Vagina (tissue), 2 donors: ENCODE results near the gene MB. TPM values are rescaled to one million over a fixed set of nuclear protein-coding genes. Genes with fewer than 3 reads are reported as not detected.

Source experiments
- DNase-seq, 2 donors: peaks; one replicate each; pipeline ENCODE4 v3.0.0-alpha.2; 2017; ENCODE audit errors: extremely low spot score in 2 of 2
- H3K27ac ChIP-seq: fragments of 200-600 bp; sonication (generic); one replicate; pipeline ENCODE4 v1.5.1; 2019
- H3K27me3 ChIP-seq: fragments of 200-600 bp; sonication (generic); one replicate; pipeline ENCODE4 v1.5.1; 2019
- H3K36me3 ChIP-seq, 2 donors: fragments of 200-600 bp; sonication (generic); one replicate each; pipeline ENCODE4 v1.5.1; 2017 to 2019
- H3K4me1 ChIP-seq: fragments of 200-600 bp; sonication (generic); one replicate; pipeline ENCODE4 v1.5.1; 2019
- H3K4me3 ChIP-seq, 2 donors: fragments of 200-600 bp; sonication (generic); 1 replicate in 1 of 2; 2 replicates in 1 of 2; pipeline ENCODE4 v1.5.1; 2016 to 2019
- H3K9me3 ChIP-seq: fragments of 200-600 bp; sonication (generic); one replicate; pipeline ENCODE4 v1.5.1; 2019
- CTCF ChIP-seq, 3 experiments: fragments of 450-650 bp in 2 of 3; fragments of 200-600 bp in 1 of 3; sonication (generic) in 1 of 3; IDR thresholded peaks; one replicate each; pipeline ENCODE4 v1.5.1; 2017 to 2019; ENCODE audit warnings: antibody characterized with exemption in 3 of 3, mild to moderate bottlenecking in 2 of 3, moderate library complexity in 2 of 3
- POLR2A ChIP-seq, 2 donors: fragments of 450-650 bp; IDR thresholded peaks; one replicate each; pipeline ENCODE4 v1.6.1; 2017; ENCODE audit warnings: antibody characterized with exemption in 2 of 2, mild to moderate bottlenecking in 2 of 2, moderate library complexity in 2 of 2
- POLR2AphosphoS5 ChIP-seq, 2 donors: sonication (generic); formaldehyde crosslinking; IDR thresholded peaks; one replicate each; pipeline ENCODE4 v1.9.0; 2017; ENCODE audit warnings: antibody characterized with exemption in 2 of 2, mild to moderate bottlenecking in 2 of 2, low read depth in 1 of 2; ENCODE audit not compliant: insufficient read depth in 1 of 2
- intact Hi-C: fragments of 100-400 bp; cut with DNase I; formaldehyde crosslinking; loops from one replicate; pipeline ENCODE4 v1.15.1; 2023
- total RNA-seq: library from RNA; depleted of rRNA; stranded (reverse); fragments of >200 nt; gene quantifications from one replicate; pipeline ENCODE4 v1.2.3, GENCODE V29; 2016

Gene MB
- total RNA-seq, 1 donor from 2014 or later = not detected

- DNase-seq = no peak
- Histone ChIP-seq H3K4me1 (peaks cover 20% of the 10 kb centered on the region), H3K27ac (no peak overlapping the region), H3K36me3 (peaks cover 0 to 23% of the 10 kb centered on the region in 2 donors), H3K27me3 (no peaks in the 10 kb centered on the region), H3K4me3 (no peak overlapping the region), H3K9me3 (no peaks in the 10 kb centered on the region)
- TF ChIP-seq POLR2AphosphoS5 (IDR thresholded peaks at IDR 0.05; ENCODE audit: insufficient read depth in 1 of 2, low read depth in 1 of 2) (no peak), CTCF (IDR thresholded peaks at IDR 0.05) (no peak), POLR2A (IDR thresholded peaks at IDR 0.05) (no peak)
- intact Hi-C loops = no loop called here
Measured at GRCh38 chr22:35653824-35654223, 36.7 kb upstream of the MB start.

GRCh38 chr22:35651085-35651484, 34.0 kb upstream of the MB start:
- DNase-seq = peak in 1 of 2 donors; percentile 37
- H3K4me1 ChIP-seq = peaks cover 32% of the 10 kb centered on the region
- H3K27ac ChIP-seq = no peak overlapping the region
- H3K27me3 ChIP-seq = no peaks in the 10 kb centered on the region
- intact Hi-C loops = no loop called here
- no peak overlapping the region for H3K4me3 ChIP-seq
- no peaks in the 10 kb centered on the region for H3K36me3 ChIP-seq
- TF ChIP-seq CTCF (IDR thresholded peaks at IDR 0.05) (no peak), POLR2AphosphoS5 (IDR thresholded peaks at IDR 0.05; ENCODE audit: insufficient read depth in 1 of 2, low read depth in 1 of 2) (no peak), POLR2A (IDR thresholded peaks at IDR 0.05) (no peak)
- H3K9me3 ChIP-seq = no peaks in the 10 kb centered on the region

- intact Hi-C loops = no loop called here
- Histone ChIP-seq H3K4me3 (peak overlapping the region; percentile 58 to 68), H3K36me3 (no peaks in the 10 kb centered on the region), H3K4me1 (peaks cover 32% of the 10 kb centered on the region), H3K9me3 (no peaks in the 10 kb centered on the region), H3K27me3 (no peaks in the 10 kb centered on the region), H3K27ac (no peak overlapping the region)
- TF ChIP-seq POLR2AphosphoS5 (IDR thresholded peaks at IDR 0.05; ENCODE audit: insufficient read depth in 1 of 2, low read depth in 1 of 2) (no peak), CTCF (IDR thresholded peaks at IDR 0.05) (no peak), POLR2A (IDR thresholded peaks at IDR 0.05) (no peak)
- DNase-seq = no peak
Measured at GRCh38 chr22:35649636-35650250, 32.6 kb upstream of the MB start.

- H3K9me3 ChIP-seq = no peaks in the 10 kb centered on the region
- TF ChIP-seq POLR2AphosphoS5 (IDR thresholded peaks at IDR 0.05; ENCODE audit: insufficient read depth in 1 of 2, low read depth in 1 of 2) (no peak), CTCF (IDR thresholded peaks at IDR 0.05) (no peak), POLR2A (IDR thresholded peaks at IDR 0.05) (no peak)
- H3K4me1 ChIP-seq = peaks cover 32% of the 10 kb centered on the region
- intact Hi-C loops = no loop called here
- no peaks in the 10 kb centered on the region for H3K27me3 ChIP-seq
- peak overlapping the region; percentile 92 for H3K27ac ChIP-seq
- DNase-seq = no peak
- H3K36me3 ChIP-seq = no peaks in the 10 kb centered on the region
- H3K4me3 ChIP-seq = peak overlapping the region; percentile 58 to 68
Measured at GRCh38 chr22:35649026-35649553, 32.0 kb upstream of the MB start.
